ENCODE measurements around the gene MYCBPAP. TPM values are rescaled to one million over a fixed set of nuclear protein-coding genes. Genes with fewer than 3 reads are reported as not detected.

The MYCBPAP gene
- total RNA-seq, 1 experiment from 2014 or later, result not detected

DNA sequence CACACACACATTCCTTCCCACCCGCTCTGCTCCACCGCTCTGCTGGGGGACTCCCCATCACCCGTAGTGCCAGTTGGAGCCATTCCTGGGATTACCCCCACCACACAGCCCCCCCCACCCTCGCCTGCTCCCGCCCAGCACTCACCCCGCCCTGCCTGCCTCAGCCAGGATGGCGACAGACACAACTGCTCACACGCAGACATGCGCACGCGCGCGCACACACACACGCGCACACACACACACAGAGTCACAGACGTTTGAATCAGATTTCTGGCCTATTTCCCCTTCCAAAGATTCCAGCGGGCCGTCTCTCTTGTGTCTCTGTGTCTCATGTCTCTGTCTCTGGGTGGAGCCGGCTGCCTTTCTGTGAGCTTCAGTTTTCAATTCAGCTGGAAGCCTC is 56.7 kb downstream of the MYCBPAP start (continued):
- TF ChIP-seq, protein P1, sequence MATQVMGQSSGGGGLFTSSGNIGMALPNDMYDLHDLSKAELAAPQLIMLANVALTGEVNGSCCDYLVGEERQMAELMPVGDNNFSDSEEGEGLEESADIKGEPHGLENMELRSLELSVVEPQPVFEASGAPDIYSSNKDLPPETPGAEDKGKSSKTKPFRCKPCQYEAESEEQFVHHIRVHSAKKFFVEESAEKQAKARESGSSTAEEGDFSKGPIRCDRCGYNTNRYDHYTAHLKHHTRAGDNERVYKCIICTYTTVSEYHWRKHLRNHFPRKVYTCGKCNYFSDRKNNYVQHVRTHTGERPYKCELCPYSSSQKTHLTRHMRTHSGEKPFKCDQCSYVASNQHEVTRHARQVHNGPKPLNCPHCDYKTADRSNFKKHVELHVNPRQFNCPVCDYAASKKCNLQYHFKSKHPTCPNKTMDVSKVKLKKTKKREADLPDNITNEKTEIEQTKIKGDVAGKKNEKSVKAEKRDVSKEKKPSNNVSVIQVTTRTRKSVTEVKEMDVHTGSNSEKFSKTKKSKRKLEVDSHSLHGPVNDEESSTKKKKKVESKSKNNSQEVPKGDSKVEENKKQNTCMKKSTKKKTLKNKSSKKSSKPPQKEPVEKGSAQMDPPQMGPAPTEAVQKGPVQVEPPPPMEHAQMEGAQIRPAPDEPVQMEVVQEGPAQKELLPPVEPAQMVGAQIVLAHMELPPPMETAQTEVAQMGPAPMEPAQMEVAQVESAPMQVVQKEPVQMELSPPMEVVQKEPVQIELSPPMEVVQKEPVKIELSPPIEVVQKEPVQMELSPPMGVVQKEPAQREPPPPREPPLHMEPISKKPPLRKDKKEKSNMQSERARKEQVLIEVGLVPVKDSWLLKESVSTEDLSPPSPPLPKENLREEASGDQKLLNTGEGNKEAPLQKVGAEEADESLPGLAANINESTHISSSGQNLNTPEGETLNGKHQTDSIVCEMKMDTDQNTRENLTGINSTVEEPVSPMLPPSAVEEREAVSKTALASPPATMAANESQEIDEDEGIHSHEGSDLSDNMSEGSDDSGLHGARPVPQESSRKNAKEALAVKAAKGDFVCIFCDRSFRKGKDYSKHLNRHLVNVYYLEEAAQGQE (IDR thresholded peaks at IDR 0.05; ENCODE audit: low read depth), result no peak
- TF ChIP-seq ELF1 (IDR thresholded peaks at IDR 0.05; ENCODE audit: borderline replicate concordance, low read depth), result no peak
- TF ChIP-seq, protein P2, sequence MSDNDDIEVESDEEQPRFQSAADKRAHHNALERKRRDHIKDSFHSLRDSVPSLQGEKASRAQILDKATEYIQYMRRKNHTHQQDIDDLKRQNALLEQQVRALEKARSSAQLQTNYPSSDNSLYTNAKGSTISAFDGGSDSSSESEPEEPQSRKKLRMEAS (IDR thresholded peaks at IDR 0.05), result no peak

DNA sequence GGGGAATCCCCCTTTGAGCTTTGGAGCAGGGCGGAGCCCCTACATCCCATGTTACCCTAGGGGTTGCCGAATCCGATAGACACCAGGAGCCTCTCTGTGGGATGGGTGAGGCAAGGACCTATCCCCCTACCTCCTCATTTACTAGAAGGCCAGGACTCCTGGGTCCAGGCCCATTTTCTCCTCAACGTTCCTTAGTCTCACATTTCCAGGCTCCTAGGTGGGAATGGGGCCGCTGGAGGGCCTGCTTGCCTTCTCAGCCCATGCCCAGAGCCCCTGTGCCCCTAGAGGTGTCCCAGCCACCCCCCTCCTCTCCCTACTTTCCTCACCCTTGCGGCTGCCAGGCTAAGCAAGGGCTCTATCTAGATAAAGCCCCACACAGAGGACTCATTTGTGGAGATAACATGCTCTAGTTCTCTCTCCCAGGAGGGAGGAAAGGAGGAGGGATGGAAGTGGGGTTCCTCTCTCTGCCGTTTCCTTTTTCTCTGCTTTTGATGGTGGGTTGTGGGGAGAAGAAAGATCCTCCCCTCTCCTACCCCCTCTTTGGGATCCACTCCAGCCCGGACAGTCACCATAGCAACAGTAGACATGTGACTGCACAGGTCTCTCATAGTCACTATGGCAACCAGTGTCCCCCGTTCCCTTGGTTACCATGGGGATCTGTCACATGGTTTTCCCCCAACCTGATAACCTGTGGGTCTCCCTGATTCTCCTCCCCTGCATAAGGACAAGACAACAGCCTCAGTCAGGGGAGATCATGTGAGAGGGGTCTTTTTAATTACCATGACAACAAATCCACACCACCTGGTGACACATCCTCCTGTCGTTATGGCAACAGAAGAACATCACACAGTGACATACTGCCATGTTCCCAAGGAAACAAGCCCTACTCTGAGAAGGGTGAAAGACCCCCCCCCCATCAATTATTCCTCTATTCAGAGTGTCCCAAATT is 57.4 kb downstream of the MYCBPAP start:
- DNase-seq (ENCODE audit: low read depth, low spot score) (no peak), ATAC-seq (no peak)
- Histone ChIP-seq H3K4me1 (ENCODE audit: control insufficient read depth in 1 of 2, insufficient read depth in 2 of 2, low read length in 2 of 2) (peaks cover 0 to 6% of the 10 kb centered on the region in 2 experiments; a peak in 1 of 4 replicates), H3K9ac (ENCODE audit: low read length) (no peak overlapping the region), H3K79me2 (ENCODE audit: insufficient read depth, low read length) (no peaks in the 10 kb centered on the region), H2AFZ (ENCODE audit: low read depth, low read length, poor library complexity, severe bottlenecking) (no peak overlapping the region), H3K27ac (ENCODE audit: low read depth, low read length) (no peak overlapping the region), H3K4me3 (replicated peaks in 1 of 2; ENCODE audit: low read depth in 1 of 2, low read length in 2 of 2) (no peak overlapping the region), H3K9me3 (ENCODE audit: control insufficient read depth in 1 of 2, insufficient read depth in 1 of 2, low read depth in 1 of 2, low read length in 2 of 2) (no peaks in the 10 kb centered on the region), H3K9me2 (ENCODE audit: insufficient read depth) (no peaks in the 10 kb centered on the region), H3K36me3 (ENCODE audit: control insufficient read depth in 1 of 2, insufficient read depth in 2 of 2, low read length in 2 of 2) (no peaks in the 10 kb centered on the region), H4K20me1 (ENCODE audit: insufficient read depth) (no peaks in the 10 kb centered on the region), H3K27me3 (ENCODE audit: insufficient read depth, low read length) (no peaks in the 10 kb centered on the region), H3K4me2 (ENCODE audit: low read length) (no peak overlapping the region)
- ChIA-PET CTCF (no interaction called here), POLR2A (no interaction called here), RAD21 (ENCODE audit: low non-redundant PET in 1 of 2, low total read pairs in 2 of 2, uncharacterized antibody in 2 of 2, unreplicated experiment in 2 of 2) (no interaction called here)
- BruUV-seq (replicated peaks), result no TSS peak
- intact Hi-C loops (cut with micrococcal nuclease), result no loop called here
- no peak for TF ChIP-seq ZFX (IDR thresholded peaks at IDR 0.05)
- TF ChIP-seq JUND (IDR thresholded peaks at IDR 0.05), result no peak
- TF ChIP-seq EGR1 (IDR thresholded peaks at IDR 0.05; ENCODE audit: low read depth), result no peak
- no peak for TF ChIP-seq SRF (IDR thresholded peaks at IDR 0.05; ENCODE audit: low read depth)
- no peak for TF ChIP-seq SP1 (IDR thresholded peaks at IDR 0.05; ENCODE audit: low read depth)
- no peak for TF ChIP-seq EZH2 (IDR thresholded peaks at IDR 0.05)
- no peak for TF ChIP-seq ELF1 (IDR thresholded peaks at IDR 0.05; ENCODE audit: borderline replicate concordance, low read depth)
- no peak for TF ChIP-seq CBX3 (IDR thresholded peaks at IDR 0.05; ENCODE audit: low read depth)
- TF ChIP-seq TCF7L2 (IDR thresholded peaks at IDR 0.05; ENCODE audit: borderline replicate concordance, extremely low read depth, insufficient read depth, insufficient read length), result no peak
- TF ChIP-seq, protein P3, sequence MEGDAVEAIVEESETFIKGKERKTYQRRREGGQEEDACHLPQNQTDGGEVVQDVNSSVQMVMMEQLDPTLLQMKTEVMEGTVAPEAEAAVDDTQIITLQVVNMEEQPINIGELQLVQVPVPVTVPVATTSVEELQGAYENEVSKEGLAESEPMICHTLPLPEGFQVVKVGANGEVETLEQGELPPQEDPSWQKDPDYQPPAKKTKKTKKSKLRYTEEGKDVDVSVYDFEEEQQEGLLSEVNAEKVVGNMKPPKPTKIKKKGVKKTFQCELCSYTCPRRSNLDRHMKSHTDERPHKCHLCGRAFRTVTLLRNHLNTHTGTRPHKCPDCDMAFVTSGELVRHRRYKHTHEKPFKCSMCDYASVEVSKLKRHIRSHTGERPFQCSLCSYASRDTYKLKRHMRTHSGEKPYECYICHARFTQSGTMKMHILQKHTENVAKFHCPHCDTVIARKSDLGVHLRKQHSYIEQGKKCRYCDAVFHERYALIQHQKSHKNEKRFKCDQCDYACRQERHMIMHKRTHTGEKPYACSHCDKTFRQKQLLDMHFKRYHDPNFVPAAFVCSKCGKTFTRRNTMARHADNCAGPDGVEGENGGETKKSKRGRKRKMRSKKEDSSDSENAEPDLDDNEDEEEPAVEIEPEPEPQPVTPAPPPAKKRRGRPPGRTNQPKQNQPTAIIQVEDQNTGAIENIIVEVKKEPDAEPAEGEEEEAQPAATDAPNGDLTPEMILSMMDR (IDR thresholded peaks at IDR 0.05 in 2 of 3, conservative IDR thresholded peaks at IDR 0.05 in 1 of 3; ENCODE audit: borderline replicate concordance in 1 of 3, insufficient read depth in 1 of 3, low read depth in 2 of 3, low read length in 2 of 3), result no peak
- TF ChIP-seq, protein P4, sequence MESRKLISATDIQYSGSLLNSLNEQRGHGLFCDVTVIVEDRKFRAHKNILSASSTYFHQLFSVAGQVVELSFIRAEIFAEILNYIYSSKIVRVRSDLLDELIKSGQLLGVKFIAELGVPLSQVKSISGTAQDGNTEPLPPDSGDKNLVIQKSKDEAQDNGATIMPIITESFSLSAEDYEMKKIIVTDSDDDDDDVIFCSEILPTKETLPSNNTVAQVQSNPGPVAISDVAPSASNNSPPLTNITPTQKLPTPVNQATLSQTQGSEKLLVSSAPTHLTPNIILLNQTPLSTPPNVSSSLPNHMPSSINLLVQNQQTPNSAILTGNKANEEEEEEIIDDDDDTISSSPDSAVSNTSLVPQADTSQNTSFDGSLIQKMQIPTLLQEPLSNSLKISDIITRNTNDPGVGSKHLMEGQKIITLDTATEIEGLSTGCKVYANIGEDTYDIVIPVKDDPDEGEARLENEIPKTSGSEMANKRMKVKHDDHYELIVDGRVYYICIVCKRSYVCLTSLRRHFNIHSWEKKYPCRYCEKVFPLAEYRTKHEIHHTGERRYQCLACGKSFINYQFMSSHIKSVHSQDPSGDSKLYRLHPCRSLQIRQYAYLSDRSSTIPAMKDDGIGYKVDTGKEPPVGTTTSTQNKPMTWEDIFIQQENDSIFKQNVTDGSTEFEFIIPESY (IDR thresholded peaks at IDR 0.05; ENCODE audit: extremely low read depth, insufficient replicate concordance, low read length), result no peak
- TF ChIP-seq FOSL1 (IDR thresholded peaks at IDR 0.05; ENCODE audit: low read depth), result no peak
- TF ChIP-seq EZH2phosphoT487 (IDR thresholded peaks at IDR 0.05; ENCODE audit: borderline replicate concordance), result no peak
- no peak for TF ChIP-seq RAD21 (IDR thresholded peaks at IDR 0.05; ENCODE audit: low read depth)
- no peak for TF ChIP-seq SIN3A (IDR thresholded peaks at IDR 0.05; ENCODE audit: low read depth)
